H1 (cell line): ENCODE measurements around the gene TARS2.

Source experiments
- CEBPB ChIP-seq: IDR thresholded peaks from 2 replicates; pipeline ENCODE4 v1.6.1; 2012; ENCODE audit warnings: low read depth, low read length
- CHD2 ChIP-seq: IDR thresholded peaks from 2 replicates; pipeline ENCODE4 v1.6.1; 2012; ENCODE audit warnings: low read length, improper control_type of control experiment
- CREB1 ChIP-seq: IDR thresholded peaks from 2 replicates; pipeline ENCODE4 v1.6.1; 2012; ENCODE audit warnings: inconsistent platforms
- CTCF ChIP-seq, 3 experiments: IDR thresholded peaks; 1 replicate in 2 of 3; 2 replicates in 1 of 3; pipeline versions ENCODE4 v1.5.1 to v1.6.1; 2011; ENCODE audit warnings: low read length in 3 of 3, mild to moderate bottlenecking in 3 of 3, inconsistent platforms in 2 of 3, low read depth in 1 of 3, moderate library complexity in 1 of 3; ENCODE audit not compliant: insufficient read depth in 1 of 3; ENCODE audit errors: control extremely low read depth in 1 of 3
- EGR1 ChIP-seq: IDR thresholded peaks from 2 replicates; pipeline ENCODE4 v1.6.1; 2011; ENCODE audit warnings: low read depth, low read length, borderline replicate concordance
- EP300 ChIP-seq, 2 experiments: IDR thresholded peaks; 1 replicate in 1 of 2; 2 replicates in 1 of 2; pipeline ENCODE4 v1.6.1; 2011 to 2012; ENCODE audit warnings: low read depth in 2 of 2, low read length in 2 of 2, mild to moderate bottlenecking in 2 of 2, borderline replicate concordance in 1 of 2, inconsistent platforms in 1 of 2, moderate library complexity in 1 of 2
- EZH2 ChIP-seq: fragments of 200-600 bp; sonication (generic); IDR thresholded peaks from 2 replicates; pipeline ENCODE4 v1.7.1; 2012; ENCODE audit warnings: low read depth, mild to moderate bottlenecking, moderate library complexity, low read length, inconsistent platforms; ENCODE audit not compliant: severe bottlenecking
- JUN ChIP-seq: IDR thresholded peaks from 2 replicates; pipeline ENCODE4 v1.6.1; 2011; ENCODE audit warnings: low read depth, mild to moderate bottlenecking, improper control_type of control experiment, low read length
- MAX ChIP-seq: IDR thresholded peaks from 2 replicates; pipeline ENCODE4 v1.6.1; 2012; ENCODE audit warnings: inconsistent platforms
- POLR2A ChIP-seq, 2 experiments: IDR thresholded peaks; 1 replicate in 1 of 2; 2 replicates in 1 of 2; pipeline ENCODE4 v1.6.1; 2011; ENCODE audit warnings: low read depth in 2 of 2, low read length in 2 of 2, mild to moderate bottlenecking in 2 of 2; ENCODE audit errors: control extremely low read depth in 1 of 2
- RNF2 ChIP-seq: fragments of 200-900, 300-1000 bp; sonication (generic); IDR thresholded peaks from 2 replicates; pipeline ENCODE4 v1.7.1; 2016; ENCODE audit warnings: borderline replicate concordance, low read depth, mild to moderate bottlenecking, antibody characterized with exemption, low read length; ENCODE audit not compliant: poor library complexity, severe bottlenecking; ENCODE audit errors: missing control alignments
- SP1 ChIP-seq: IDR thresholded peaks from 2 replicates; pipeline ENCODE4 v1.6.1; 2011; ENCODE audit warnings: low read depth, low read length
- SUZ12 ChIP-seq: fragments of 200-600 bp; sonication (generic); IDR thresholded peaks from 2 replicates; pipeline ENCODE4 v1.6.1; 2012; ENCODE audit warnings: mild to moderate bottlenecking, inconsistent platforms, low read length, moderate library complexity, mixed read lengths
- USF2 ChIP-seq: IDR thresholded peaks from 2 replicates; pipeline ENCODE4 v1.6.1; 2011; ENCODE audit warnings: low read length, improper control_type of control experiment

GRCh38 chr1:150530491-150531159, 43.4 kb downstream of the TARS2 start:
- no peak for TF ChIP-seq CTCF (IDR thresholded peaks at IDR 0.05; ENCODE audit: control extremely low read depth in 1 of 3, insufficient read depth in 1 of 3, low read depth in 1 of 3, low read length in 3 of 3)
- no peak for TF ChIP-seq EZH2
- TF ChIP-seq EGR1, result no peak
- no peak for TF ChIP-seq MAX
- no peak for TF ChIP-seq POLR2A (IDR thresholded peaks at IDR 0.05; ENCODE audit: control extremely low read depth in 1 of 2, low read depth in 2 of 2, low read length in 2 of 2)
- TF ChIP-seq JUN, result no peak
- no peak for TF ChIP-seq CEBPB
- no peak for TF ChIP-seq EP300 (IDR thresholded peaks at IDR 0.05; ENCODE audit: borderline replicate concordance in 1 of 2, low read depth in 2 of 2, low read length in 2 of 2)
- no peak for TF ChIP-seq RNF2
- no peak for TF ChIP-seq CREB1
- TF ChIP-seq USF2, result no peak
- TF ChIP-seq CHD2, result no peak
- TF ChIP-seq SP1, result no peak
- TF ChIP-seq SUZ12, result no peak
